K562 (cell line): Measurements from ENCODE around the gene A4GALT.

ENCODE experiments used
- EP400 ChIP-seq: fragments of 450-650 bp; IDR thresholded peaks from 2 replicates; pipeline ENCODE4 v1.6.1; 2017; ENCODE audit warnings: antibody characterized with exemption, mild to moderate bottlenecking, moderate library complexity
- FOS ChIP-seq: IDR thresholded peaks from 3 replicates; pipeline ENCODE4 v1.6.1; 2011; ENCODE audit not compliant: insufficient read length; ENCODE audit errors: extremely low read depth
- FOXK1 ChIP-seq: sonication (generic); formaldehyde crosslinking; IDR thresholded peaks from 2 replicates; pipeline ENCODE4 v1.8.0; 2022; ENCODE audit warnings: missing genetic modification reagents, mild to moderate bottlenecking, borderline replicate concordance
- GABPA ChIP-seq: fragments of 200-800 bp; sonication (Bioruptor generic); conservative IDR thresholded peaks from 2 replicates; pipeline ENCODE4 v1.6.1; 2016; ENCODE audit warnings: low read depth, missing genetic modification characterization, missing compliant biosample characterization
- KAT2B ChIP-seq: IDR thresholded peaks from one replicate; pipeline ENCODE4 v1.6.1; 2012; ENCODE audit warnings: low read depth, mild to moderate bottlenecking, control low read depth, inconsistent platforms, low read length, moderate library complexity
- PCBP1 ChIP-seq: fragments of 200-400 bp; formaldehyde crosslinking; IDR thresholded peaks from 2 replicates; pipeline ENCODE4 v1.6.1; 2018; ENCODE audit warnings: mild to moderate bottlenecking, low read depth, low read length; ENCODE audit not compliant: poor library complexity, severe bottlenecking
- POLR2A ChIP-seq: fragments of 450-650 bp; conservative IDR thresholded peaks from 2 replicates; pipeline ENCODE4 v1.6.1; 2016
- POLR2AphosphoS5 ChIP-seq: IDR thresholded peaks from 2 replicates; pipeline ENCODE4 v1.6.1; 2011; ENCODE audit warnings: mild to moderate bottlenecking, low read depth, low read length, moderate library complexity; ENCODE audit not compliant: control insufficient read depth, insufficient read depth
- SMARCA5 ChIP-seq: fragments of 450-650 bp; IDR thresholded peaks from 2 replicates; pipeline ENCODE4 v1.6.1; 2016
- TF ChIP-seq, protein P1 (sequence below): sonication (generic); formaldehyde crosslinking; IDR thresholded peaks from 2 replicates; pipeline ENCODE4 v1.9.0; 2022; ENCODE audit warnings: mild to moderate bottlenecking, missing genetic modification reagents
- TF ChIP-seq, protein P2 (sequence below), 2 experiments: fragments of 450-650 bp in 1 of 2; sonication (generic) in 1 of 2; formaldehyde crosslinking in 1 of 2; IDR thresholded peaks in 1 of 2; conservative IDR thresholded peaks in 1 of 2; 2 replicates each; pipeline versions ENCODE4 v1.6.1 to v1.8.1; 2016 to 2023; ENCODE audit warnings: mild to moderate bottlenecking in 2 of 2, moderate library complexity in 2 of 2, inconsistent platforms in 1 of 2, missing genetic modification reagents in 1 of 2

DNA sequence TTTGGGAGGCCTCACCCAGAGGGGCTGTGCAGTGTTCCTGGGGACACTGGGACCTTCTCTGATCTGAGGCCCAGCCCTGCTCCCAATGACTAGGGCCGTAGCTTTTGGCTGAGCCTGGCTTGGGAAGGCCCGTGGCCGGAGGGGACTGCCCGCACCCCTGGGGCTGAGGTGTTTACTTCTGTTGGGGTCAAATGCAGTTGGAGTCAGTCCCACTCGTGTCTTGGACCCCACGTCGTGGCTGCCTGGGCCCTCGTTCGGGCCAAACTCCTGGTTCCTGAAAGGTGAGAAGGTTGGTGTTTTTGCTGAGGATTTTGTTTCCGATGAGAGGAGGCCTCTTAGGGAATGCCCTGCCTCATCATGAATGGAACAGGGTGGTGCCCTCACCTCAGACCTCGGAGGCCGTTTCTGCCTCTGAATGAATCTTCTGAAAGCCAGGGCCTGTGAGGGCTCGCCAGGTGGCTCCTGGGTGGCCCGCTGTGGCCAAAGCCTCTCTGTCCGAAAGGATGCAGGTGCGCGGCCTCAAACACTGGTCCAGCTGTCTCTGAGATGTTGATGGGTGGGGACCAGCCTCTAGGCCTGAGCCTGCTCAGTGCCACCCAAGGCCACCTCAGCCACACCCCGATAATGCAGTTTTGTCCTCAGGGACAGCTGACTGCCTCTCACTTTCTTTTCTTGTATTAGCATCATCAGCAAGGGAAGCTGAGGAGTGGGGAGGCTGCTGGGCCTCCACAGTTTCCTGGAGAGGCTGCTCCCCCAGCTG is 40.3 kb upstream of the A4GALT start:
- TF ChIP-seq GABPA (tag) (no peak), POLR2A (no peak), EP400 (no peak), POLR2AphosphoS5 (no peak), PCBP1 (no peak), FOS (no peak), FOXK1 (CRISPR knock-in tag) (no peak), KAT2B (no peak), SMARCA5 (no peak)
- TF ChIP-seq, protein P1, sequence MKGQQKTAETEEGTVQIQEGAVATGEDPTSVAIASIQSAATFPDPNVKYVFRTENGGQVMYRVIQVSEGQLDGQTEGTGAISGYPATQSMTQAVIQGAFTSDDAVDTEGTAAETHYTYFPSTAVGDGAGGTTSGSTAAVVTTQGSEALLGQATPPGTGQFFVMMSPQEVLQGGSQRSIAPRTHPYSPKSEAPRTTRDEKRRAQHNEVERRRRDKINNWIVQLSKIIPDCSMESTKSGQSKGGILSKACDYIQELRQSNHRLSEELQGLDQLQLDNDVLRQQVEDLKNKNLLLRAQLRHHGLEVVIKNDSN (CRISPR knock-in tag), result no peak
- TF ChIP-seq, protein P2, sequence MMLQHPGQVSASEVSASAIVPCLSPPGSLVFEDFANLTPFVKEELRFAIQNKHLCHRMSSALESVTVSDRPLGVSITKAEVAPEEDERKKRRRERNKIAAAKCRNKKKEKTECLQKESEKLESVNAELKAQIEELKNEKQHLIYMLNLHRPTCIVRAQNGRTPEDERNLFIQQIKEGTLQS (IDR thresholded peaks at IDR 0.05), result no peak
- TF ChIP-seq, protein P2 (CRISPR knock-in tag; conservative IDR thresholded peaks at IDR 0.05), result no peak
